Neural cell (in vitro differentiated cells): ENCODE measurements around the gene EVA1A.

Source experiments
- EP300 ChIP-seq: fragments of 450-650 bp; conservative IDR thresholded peaks from 2 replicates; pipeline ENCODE4 v1.6.1; 2014; ENCODE audit warnings: antibody characterized with exemption, mild to moderate bottlenecking, moderate library complexity; ENCODE audit not compliant: poor library complexity, severe bottlenecking
- EZH2 ChIP-seq: fragments of 200-600, 300-800 bp; shearing (Covaris generic), sonication (generic); IDR thresholded peaks from 2 replicates; pipeline ENCODE4 v1.6.1; 2014; ENCODE audit warnings: antibody characterized with exemption, low read length, borderline replicate concordance, mild to moderate bottlenecking; ENCODE audit not compliant: insufficient read depth, poor library complexity, severe bottlenecking
- MXI1 ChIP-seq: fragments of 450-650 bp; conservative IDR thresholded peaks from 2 replicates; pipeline ENCODE4 v1.6.1; 2014; ENCODE audit warnings: antibody characterized with exemption, mild to moderate bottlenecking; ENCODE audit not compliant: poor library complexity, severe bottlenecking
- POLR2AphosphoS5 ChIP-seq: IDR thresholded peaks from 2 replicates; pipeline ENCODE4 v1.6.1; 2012
- RAD21 ChIP-seq: fragments of 450-650 bp; conservative IDR thresholded peaks from 2 replicates; pipeline ENCODE4 v1.6.1; 2014; ENCODE audit warnings: antibody characterized with exemption, mild to moderate bottlenecking, moderate library complexity
- REST ChIP-seq: IDR thresholded peaks from 2 replicates; pipeline ENCODE4 v1.6.1; 2012; ENCODE audit warnings: borderline replicate concordance
- SMC3 ChIP-seq: fragments of 450-650 bp; conservative IDR thresholded peaks from 2 replicates; pipeline ENCODE4 v1.6.1; 2014; ENCODE audit warnings: antibody characterized with exemption, mild to moderate bottlenecking, moderate library complexity; ENCODE audit not compliant: poor library complexity
- TAF1 ChIP-seq: IDR thresholded peaks from 2 replicates; pipeline ENCODE4 v1.6.1; 2012; ENCODE audit warnings: low read depth
- TF ChIP-seq, protein P1 (sequence below): fragments of 450-650 bp; IDR thresholded peaks from 2 replicates; pipeline ENCODE4 v1.5.1; 2014; ENCODE audit warnings: antibody characterized with exemption, mild to moderate bottlenecking, moderate library complexity; ENCODE audit not compliant: poor library complexity, severe bottlenecking

- TF ChIP-seq, protein P1, sequence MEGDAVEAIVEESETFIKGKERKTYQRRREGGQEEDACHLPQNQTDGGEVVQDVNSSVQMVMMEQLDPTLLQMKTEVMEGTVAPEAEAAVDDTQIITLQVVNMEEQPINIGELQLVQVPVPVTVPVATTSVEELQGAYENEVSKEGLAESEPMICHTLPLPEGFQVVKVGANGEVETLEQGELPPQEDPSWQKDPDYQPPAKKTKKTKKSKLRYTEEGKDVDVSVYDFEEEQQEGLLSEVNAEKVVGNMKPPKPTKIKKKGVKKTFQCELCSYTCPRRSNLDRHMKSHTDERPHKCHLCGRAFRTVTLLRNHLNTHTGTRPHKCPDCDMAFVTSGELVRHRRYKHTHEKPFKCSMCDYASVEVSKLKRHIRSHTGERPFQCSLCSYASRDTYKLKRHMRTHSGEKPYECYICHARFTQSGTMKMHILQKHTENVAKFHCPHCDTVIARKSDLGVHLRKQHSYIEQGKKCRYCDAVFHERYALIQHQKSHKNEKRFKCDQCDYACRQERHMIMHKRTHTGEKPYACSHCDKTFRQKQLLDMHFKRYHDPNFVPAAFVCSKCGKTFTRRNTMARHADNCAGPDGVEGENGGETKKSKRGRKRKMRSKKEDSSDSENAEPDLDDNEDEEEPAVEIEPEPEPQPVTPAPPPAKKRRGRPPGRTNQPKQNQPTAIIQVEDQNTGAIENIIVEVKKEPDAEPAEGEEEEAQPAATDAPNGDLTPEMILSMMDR = no peak
- no peak for TF ChIP-seq POLR2AphosphoS5
- no peak for TF ChIP-seq EP300
- no peak for TF ChIP-seq EZH2
- no peak for TF ChIP-seq TAF1
- no peak for TF ChIP-seq REST
- no peak for TF ChIP-seq MXI1
- TF ChIP-seq RAD21 = no peak
- TF ChIP-seq SMC3 = no peak
These were observed 22.1 kb upstream of the EVA1A start for GRCh38 chr2:75582840-75583239.
